HG03432 (cell line): Measurements from ENCODE around the gene DIAPH3.
"Not testable (repeated sequence)": the region's sequence is repeated elsewhere in the genome, so short reads cannot be mapped to it uniquely, and the experiment has no call there.

ENCODE experiments used
- ATAC-seq: cut with Tn5 transposase; IDR thresholded peaks from one replicate; pipeline ENCODE4 v1.9.1; 2021; ENCODE audit warnings: mild to moderate bottlenecking, moderate library complexity; ENCODE audit not compliant: unreplicated experiment

Gene DIAPH3, protein sequence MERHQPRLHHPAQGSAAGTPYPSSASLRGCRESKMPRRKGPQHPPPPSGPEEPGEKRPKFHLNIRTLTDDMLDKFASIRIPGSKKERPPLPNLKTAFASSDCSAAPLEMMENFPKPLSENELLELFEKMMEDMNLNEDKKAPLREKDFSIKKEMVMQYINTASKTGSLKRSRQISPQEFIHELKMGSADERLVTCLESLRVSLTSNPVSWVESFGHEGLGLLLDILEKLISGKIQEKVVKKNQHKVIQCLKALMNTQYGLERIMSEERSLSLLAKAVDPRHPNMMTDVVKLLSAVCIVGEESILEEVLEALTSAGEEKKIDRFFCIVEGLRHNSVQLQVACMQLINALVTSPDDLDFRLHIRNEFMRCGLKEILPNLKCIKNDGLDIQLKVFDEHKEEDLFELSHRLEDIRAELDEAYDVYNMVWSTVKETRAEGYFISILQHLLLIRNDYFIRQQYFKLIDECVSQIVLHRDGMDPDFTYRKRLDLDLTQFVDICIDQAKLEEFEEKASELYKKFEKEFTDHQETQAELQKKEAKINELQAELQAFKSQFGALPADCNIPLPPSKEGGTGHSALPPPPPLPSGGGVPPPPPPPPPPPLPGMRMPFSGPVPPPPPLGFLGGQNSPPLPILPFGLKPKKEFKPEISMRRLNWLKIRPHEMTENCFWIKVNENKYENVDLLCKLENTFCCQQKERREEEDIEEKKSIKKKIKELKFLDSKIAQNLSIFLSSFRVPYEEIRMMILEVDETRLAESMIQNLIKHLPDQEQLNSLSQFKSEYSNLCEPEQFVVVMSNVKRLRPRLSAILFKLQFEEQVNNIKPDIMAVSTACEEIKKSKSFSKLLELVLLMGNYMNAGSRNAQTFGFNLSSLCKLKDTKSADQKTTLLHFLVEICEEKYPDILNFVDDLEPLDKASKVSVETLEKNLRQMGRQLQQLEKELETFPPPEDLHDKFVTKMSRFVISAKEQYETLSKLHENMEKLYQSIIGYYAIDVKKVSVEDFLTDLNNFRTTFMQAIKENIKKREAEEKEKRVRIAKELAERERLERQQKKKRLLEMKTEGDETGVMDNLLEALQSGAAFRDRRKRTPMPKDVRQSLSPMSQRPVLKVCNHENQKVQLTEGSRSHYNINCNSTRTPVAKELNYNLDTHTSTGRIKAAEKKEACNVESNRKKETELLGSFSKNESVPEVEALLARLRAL

GRCh38 chr13:60163478-60164233, at the start of gene DIAPH3:
Gene DIAPH3, minus strand, starts transcription at chr13:60163928. Its CDS starts 162 bp downstream, at chr13:60163766.
- ATAC-seq, result peak; percentile 100

GRCh38 chr13:60213236-60213744, 49.6 kb upstream of the DIAPH3 start:
- no peak for ATAC-seq

GRCh38 chr13:60211548-60211947, 47.8 kb upstream of the DIAPH3 start:
- ATAC-seq, result no peak

- no peak for ATAC-seq
Measured at GRCh38 chr13:60210510-60211330, 47.0 kb upstream of the DIAPH3 start.

- ATAC-seq, result not testable (repeated sequence)
Measured at GRCh38 chr13:60205499-60205898, 41.8 kb upstream of the DIAPH3 start.

DNA sequence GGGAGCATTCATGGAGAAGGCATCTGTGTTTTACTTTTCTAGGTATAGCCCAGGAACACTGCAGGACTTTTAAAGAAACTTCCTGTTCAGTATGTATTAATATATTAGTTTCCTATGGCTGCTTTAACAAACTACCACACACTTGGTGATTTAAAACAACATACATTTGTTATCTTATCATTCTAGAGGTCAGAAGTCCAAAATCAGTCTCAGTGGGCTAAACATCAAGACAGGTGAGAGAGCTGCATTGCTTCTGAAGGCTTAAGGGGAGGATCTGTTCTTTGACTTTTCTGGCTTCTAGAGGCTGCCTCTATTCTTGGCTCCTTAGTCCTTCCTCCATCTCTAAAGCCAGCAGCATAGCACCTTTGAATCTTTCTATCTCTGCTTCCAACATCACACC, 37.6 kb upstream of the DIAPH3 start:
- no peak for ATAC-seq

- ATAC-seq, result not testable (repeated sequence)
Measured at GRCh38 chr13:60195893-60196292, 32.2 kb upstream of the DIAPH3 start.

DNA sequence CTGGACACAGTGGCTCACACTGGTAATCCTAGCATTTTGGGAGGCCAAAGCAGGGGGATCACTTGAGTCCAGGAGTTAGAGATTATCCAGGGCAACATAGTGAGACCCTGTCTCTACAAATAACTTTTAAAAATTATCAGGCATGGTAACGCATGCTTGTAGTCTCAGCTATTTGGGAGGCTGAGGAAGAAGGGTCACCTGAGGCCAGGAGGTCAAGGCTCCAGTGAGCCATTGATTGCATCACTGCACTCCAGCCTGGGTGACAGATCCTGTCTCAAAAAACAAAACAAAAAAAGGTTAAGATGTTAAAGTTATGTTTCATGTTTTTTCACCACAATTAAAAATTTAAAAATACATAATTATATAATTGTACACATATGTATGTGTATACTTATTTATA, 19.2 kb upstream of the DIAPH3 start:
- no peak for ATAC-seq

DNA sequence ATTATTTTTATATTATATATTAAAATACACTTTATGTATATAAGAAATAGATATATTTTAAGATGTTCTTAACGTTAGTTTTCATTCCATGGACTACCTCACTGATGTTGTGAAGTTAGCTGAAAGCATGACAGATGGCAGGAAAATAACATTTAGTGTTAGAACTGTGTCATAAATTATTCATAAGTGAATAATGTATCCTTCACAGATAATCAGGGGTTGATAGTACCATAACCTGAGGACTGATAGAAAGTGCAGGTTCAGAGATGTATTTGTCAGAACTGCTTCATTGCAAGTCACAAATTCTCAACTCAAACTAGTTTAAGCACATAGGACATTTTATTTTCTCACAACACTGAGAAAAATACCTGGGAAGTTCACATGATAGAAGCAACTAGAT, 14.6 kb upstream of the DIAPH3 start:
- no peak for ATAC-seq

DNA sequence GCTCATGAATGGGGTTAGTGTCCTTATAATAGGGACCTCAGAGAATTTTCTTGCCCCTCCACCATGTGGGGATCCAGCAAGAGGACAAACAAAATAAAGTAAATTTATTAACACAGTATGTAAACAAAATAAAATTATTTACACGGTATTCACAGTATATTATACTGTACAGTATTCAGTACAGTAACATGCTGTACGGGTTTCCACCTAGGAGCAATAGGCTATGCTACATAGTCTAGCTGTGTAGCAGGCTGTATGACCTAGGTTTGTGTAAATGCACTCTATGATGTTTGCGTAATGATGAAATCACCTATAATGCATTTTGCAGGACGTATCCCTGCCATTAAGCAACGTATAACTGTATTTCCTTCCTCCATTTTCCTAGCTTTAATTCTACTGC, 11.8 kb upstream of the DIAPH3 start:
- no peak for ATAC-seq

DNA sequence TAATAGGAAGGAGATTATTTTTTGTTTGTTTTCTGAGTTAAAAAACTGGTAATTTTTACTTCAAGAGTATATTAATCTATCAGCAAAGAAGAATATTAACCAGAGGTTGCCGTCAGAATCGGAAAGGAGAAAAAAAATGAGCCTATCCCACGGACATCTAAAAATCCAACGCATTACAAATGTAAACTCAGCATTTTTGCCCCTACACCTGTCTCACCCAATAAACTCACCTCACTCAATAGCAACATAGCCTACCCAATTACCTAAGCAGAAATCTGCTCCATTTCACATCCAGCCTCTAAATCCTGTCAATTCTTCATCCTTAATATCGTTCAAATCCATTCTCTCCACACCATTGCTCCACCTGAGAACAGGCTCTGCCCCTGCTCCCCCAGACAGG, 10.4 kb upstream of the DIAPH3 start:
- ATAC-seq, result no peak

DNA sequence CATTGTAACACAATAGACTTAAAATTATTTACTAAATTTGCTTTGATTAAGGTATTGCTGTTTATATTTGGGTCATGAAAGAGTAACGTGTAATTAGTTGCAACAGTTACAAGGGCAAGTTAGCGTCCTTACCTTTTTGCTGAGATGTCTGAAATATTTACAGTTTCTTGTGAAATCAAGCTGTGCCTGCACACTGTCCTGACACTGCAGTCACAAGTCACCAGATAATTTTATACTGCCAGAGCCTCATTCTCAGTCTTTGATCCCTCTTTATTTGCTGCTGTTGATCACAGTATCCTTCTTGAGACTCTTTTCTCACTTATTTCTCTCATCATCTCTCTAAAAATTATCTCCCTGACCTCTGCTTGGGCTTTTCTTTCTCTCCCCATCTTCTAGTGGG, 8.4 kb upstream of the DIAPH3 start:
- ATAC-seq, result no peak

DNA sequence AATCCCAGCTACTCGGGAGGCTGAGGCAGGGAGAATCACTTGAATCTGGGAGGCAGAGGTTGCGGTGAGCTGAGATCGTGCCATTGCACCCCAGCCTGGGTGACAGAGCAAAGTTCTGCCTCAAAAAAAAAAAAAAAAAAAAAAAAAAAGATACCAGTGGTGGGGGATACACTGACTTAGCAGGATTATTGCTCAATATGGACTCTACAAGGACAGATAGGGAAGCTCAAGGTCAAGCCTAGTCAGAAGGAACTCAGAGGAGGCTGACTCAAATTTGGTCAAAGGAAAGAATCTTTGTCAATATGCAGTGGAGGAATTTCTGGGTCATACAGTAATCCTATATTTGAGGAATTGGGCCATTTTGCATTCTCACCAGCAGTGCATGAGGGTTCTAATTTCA, 6.7 kb upstream of the DIAPH3 start:
- ATAC-seq, result no peak

DNA sequence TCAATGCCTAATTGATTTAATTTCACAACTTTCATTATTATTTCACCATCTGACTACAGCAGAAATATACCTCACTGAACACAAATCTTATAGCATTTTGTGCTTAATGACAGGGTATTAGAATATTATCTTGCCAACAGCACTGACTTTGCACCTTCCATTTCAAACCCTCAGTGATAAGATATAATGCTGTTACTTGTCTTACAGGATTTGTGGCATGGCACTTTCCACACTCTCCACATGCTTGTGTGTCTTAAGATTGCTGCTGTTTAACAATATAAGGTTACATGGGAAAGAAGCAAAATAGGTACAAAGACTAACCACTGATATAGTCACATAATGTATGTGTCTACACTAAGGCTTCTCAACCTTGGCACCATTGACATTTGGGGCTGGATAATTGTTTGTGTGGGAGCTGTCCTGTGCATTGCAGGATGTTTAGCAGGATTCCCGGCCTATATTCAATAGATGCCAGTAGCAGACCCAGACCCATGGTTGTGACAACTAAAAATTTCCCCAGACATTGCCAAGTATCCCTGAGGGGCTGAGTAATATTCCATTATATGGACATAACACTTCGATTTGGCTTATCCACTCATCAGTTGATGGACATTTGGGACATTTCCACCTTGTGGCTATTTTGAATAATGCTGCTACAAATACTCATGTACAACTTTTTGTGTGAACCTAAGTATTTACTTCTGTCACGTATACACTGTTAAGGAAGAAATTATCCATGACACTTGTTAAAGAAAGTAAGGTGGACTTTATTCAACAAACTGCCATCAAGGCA, 5.7 kb upstream of the DIAPH3 start:
- ATAC-seq, result no peak

GRCh38 chr13:60167121-60167520, 3.4 kb upstream of the DIAPH3 start:
- ATAC-seq, result no peak

- no peak for ATAC-seq
Measured at GRCh38 chr13:60165391-60166099, 1.8 kb upstream of the DIAPH3 start.

DNA sequence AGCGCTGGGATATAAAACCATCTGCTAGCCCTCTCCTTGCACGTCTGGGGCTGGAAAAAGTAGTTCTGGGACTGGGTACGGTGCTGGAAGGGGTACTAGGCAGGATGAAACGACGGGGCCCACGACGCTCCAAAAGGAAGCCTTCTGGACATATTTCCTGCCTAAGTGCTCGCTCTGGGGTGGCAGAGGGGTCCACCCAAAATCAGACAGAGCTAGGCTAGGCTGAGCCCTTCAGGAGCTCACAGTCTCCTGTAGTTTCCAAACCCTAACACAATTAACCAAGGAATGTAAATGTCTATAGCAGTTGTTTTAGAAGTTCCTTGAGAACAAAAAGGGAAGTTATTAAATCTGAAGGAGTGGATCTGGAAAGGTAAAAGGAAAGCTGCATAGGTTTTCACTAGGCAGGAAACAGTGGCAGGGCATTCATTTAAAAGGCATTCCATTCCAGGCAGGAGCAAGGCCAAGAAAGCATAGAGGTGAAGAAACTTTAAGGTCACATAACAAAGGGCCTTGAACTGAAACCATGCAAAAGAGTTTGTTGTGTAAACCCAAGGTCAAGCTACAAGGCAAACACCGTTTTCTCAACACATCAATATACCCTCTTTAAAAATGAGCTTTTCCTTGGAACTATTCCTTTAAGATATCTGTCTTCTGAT, 634 bp upstream of the DIAPH3 start:
- ATAC-seq, result peak; percentile 26

GRCh38 chr13:60162096-60162495, 1.6 kb downstream of the DIAPH3 start:
- no peak for ATAC-seq
